Adrenal gland (tissue), 5 donors: ENCODE measurements around the gene ARID5B.

Experiments used
- POLR2A ChIP-seq, 2 donors: fragments of 450-650 bp; IDR thresholded peaks; one replicate each; pipeline ENCODE4 v1.6.1; 2017; ENCODE audit warnings: antibody characterized with exemption in 2 of 2, mild to moderate bottlenecking in 2 of 2, moderate library complexity in 1 of 2
- TF ChIP-seq, protein P1 (sequence below), 6 experiments: fragments of 450-650 bp in 4 of 6; fragments of 200-600 bp in 2 of 6; sonication (generic) in 1 of 6; IDR thresholded peaks; 1 replicate in 5 of 6; 2 replicates in 1 of 6; pipeline versions ENCODE4 v1.5.1 to v1.8.0; 2016 to 2021; ENCODE audit warnings: antibody characterized with exemption in 6 of 6, mild to moderate bottlenecking in 2 of 6, moderate library complexity in 1 of 6
- donor health status: DM: no; HTN: no; CAD: no.

DNA sequence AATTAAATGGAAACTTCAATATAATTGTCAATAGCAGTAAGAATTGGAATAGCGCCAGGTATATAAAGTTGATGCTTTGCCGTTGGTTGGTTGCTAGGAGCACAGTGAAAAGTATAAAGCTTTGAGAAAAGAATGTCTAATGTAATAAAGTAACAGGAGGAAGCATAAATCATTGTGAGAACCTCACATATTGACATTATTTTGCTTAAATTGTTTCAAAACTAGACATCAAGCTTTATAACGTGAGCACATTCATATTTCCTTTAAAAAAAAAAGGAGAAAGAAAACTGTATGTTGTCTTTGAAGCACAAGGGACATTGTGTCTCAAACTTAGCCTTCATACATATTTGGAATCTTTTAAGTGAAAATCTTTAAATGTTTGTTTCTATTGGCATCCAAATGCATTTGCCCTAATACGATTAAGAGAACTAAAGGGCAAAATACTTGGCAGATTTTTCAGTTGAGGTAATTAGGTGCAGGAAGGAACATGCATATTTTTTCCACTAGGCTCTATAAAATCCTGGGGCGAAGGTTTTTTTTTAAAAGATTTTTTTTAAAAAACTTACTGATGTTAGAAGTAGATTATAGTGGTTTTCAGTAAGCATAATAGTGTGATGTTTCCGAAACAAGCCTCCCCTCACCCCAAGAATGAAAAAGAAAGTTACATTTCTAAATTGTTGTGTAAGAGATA, 92.4 kb downstream of the ARID5B start:
- TF ChIP-seq, protein P1, sequence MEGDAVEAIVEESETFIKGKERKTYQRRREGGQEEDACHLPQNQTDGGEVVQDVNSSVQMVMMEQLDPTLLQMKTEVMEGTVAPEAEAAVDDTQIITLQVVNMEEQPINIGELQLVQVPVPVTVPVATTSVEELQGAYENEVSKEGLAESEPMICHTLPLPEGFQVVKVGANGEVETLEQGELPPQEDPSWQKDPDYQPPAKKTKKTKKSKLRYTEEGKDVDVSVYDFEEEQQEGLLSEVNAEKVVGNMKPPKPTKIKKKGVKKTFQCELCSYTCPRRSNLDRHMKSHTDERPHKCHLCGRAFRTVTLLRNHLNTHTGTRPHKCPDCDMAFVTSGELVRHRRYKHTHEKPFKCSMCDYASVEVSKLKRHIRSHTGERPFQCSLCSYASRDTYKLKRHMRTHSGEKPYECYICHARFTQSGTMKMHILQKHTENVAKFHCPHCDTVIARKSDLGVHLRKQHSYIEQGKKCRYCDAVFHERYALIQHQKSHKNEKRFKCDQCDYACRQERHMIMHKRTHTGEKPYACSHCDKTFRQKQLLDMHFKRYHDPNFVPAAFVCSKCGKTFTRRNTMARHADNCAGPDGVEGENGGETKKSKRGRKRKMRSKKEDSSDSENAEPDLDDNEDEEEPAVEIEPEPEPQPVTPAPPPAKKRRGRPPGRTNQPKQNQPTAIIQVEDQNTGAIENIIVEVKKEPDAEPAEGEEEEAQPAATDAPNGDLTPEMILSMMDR (IDR thresholded peaks at IDR 0.05) = no peak
- TF ChIP-seq POLR2A (IDR thresholded peaks at IDR 0.05) = no peak
